Measurements from ENCODE around the gene MXRA8. TPM values are rescaled to one million over a fixed set of nuclear protein-coding genes. Genes with fewer than 3 reads are reported as not detected.
"Not testable (repeated sequence)": the region's sequence is repeated elsewhere in the genome, so short reads cannot be mapped to it uniquely, and the experiment has no call there.

MXRA8 gene
- total RNA-seq, result under 1 TPM; 0.25 to 0.49 TPM

GRCh38 chr1:1358433-1359271, at the start of gene MXRA8:
TSS of gene MXRA8 (minus strand) at chr1:1358555. CDS start at chr1:1358504, 51 bp downstream.
- ChIA-PET POLR2A (interaction anchor here (0.5 kb wide), 1 partner anchor 38 kb away, joined by 3 read pairs; no protein-coding TSS in a partner anchor), CTCF (interaction anchor here (0.6 kb wide), 1 partner anchor 17 kb away, joined by 3 read pairs; the partner anchor contains the start of gene AURKAIP1)
- Mint-ChIP-seq H3K36me3 (ENCODE audit: low read depth) (no peaks in the 10 kb centered on the region), H3K4me3 (no peak within 1 kb of the TSS), H3K4me1 (peaks cover 12% of the 10 kb centered on the region), H3K27ac (no peak within 1 kb of the TSS), H3K27me3 (peaks cover 10% of the 10 kb centered on the region), H3K9me3 (ENCODE audit: low read depth) (no peaks in the 10 kb centered on the region)
- peak; percentile 59 for DNase-seq
- intact Hi-C loops (cut with DNase I, micrococcal nuclease), result no loop called here
- ATAC-seq, result peak; percentile 48

GRCh38 chr1:1407636-1408318, 49.4 kb upstream of the MXRA8 start:
- peak; percentile 52 for DNase-seq
- POLR2A ChIA-PET, result interaction anchor here (0.6 to 1.5 kb wide), 5 partner anchors 8 to 449 kb away, joined by 3 to 9 read pairs (median 3); partner anchors contain the start of genes AURKAIP1, CCNL2 and NOC2L

GRCh38 chr1:1406821-1407635, 48.7 kb upstream of the MXRA8 start, which contains the start of gene MRPL20:
TSS of gene MRPL20 (minus strand) at chr1:1407293. CDS start at chr1:1407217, 76 bp downstream.
- ATAC-seq, result peak; percentile 95
- ChIA-PET CTCF (interaction anchor here (0.8 to 2.0 kb wide), 6 partner anchors 8 to 272 kb away, joined by 3 to 11 read pairs (median 4); partner anchors contain the start of gene CCNL2), POLR2A (interaction anchor here (0.6 to 1.5 kb wide), 4 partner anchors 8 to 448 kb away, joined by 3 to 9 read pairs (median 5); partner anchors contain the start of genes AURKAIP1, CCNL2 and NOC2L)
- Mint-ChIP-seq H3K4me3 (peak within 1 kb of the TSS; percentile 92), H3K36me3 (ENCODE audit: low read depth) (peaks cover 57% of the 10 kb centered on the region), H3K27me3 (no peaks in the 10 kb centered on the region), H3K9me3 (ENCODE audit: low read depth) (no peaks in the 10 kb centered on the region), H3K4me1 (peaks cover 41% of the 10 kb centered on the region), H3K27ac (peak within 1 kb of the TSS; percentile 91)
- intact Hi-C loops (cut with DNase I, micrococcal nuclease), result loop anchor here (1.0 to 10.0 kb wide), 12 partner anchors 8 to 498 kb away; partner anchors contain the start of genes AURKAIP1 (in 2 of the 2), CCNL2 (in 2 of the 2), PUSL1 (in 2 of the 2) and ATAD3B (in 1 of the 2)
- peak; percentile 98 for DNase-seq

More at GRCh38 chr1:1407636-1408318, 49.4 kb upstream of the MXRA8 start:
- Mint-ChIP-seq H3K27me3 (no peaks in the 10 kb centered on the region), H3K9me3 (ENCODE audit: low read depth) (no peaks in the 10 kb centered on the region), H3K36me3 (ENCODE audit: low read depth) (peaks cover 50% of the 10 kb centered on the region), H3K4me1 (peaks cover 35% of the 10 kb centered on the region), H3K4me3 (peak overlapping the region; percentile 92), H3K27ac (peak overlapping the region; percentile 80)
- CTCF ChIA-PET, result interaction anchor here (0.8 to 2.0 kb wide), 6 partner anchors 9 to 271 kb away, joined by 3 to 11 read pairs (median 4); partner anchors contain the start of gene CCNL2
- ATAC-seq, result peak; percentile 7
- intact Hi-C loops (cut with DNase I, micrococcal nuclease), result loop anchor here (1.0 to 10.0 kb wide), 12 partner anchors 8 to 497 kb away; partner anchors contain the start of genes AURKAIP1 (in 2 of the 2), CCNL2 (in 2 of the 2), PUSL1 (in 2 of the 2) and ATAD3B (in 1 of the 2)

GRCh38 chr1:1406101-1406820, 47.9 kb upstream of the MXRA8 start:
- no peak for ATAC-seq
- Mint-ChIP-seq H3K36me3 (ENCODE audit: low read depth) (peaks cover 62% of the 10 kb centered on the region), H3K27me3 (no peaks in the 10 kb centered on the region), H3K27ac (peak overlapping the region; percentile 84), H3K9me3 (ENCODE audit: low read depth) (no peaks in the 10 kb centered on the region), H3K4me3 (peak overlapping the region; percentile 92), H3K4me1 (peaks cover 48% of the 10 kb centered on the region)
- POLR2A ChIA-PET, result interaction anchor here (1.5 kb wide), 1 partner anchor 31 kb away, joined by 9 read pairs; the partner anchor contains the start of gene AURKAIP1
- intact Hi-C loops (cut with DNase I, micrococcal nuclease), result loop anchor here (2.0 to 10.0 kb wide), 3 partner anchors 36 to 499 kb away; partner anchors contain the start of gene CDK11B (in 1 of the 2)
- peak; percentile 24 for DNase-seq
- CTCF ChIA-PET, result interaction anchor here (0.7 to 2.0 kb wide), 4 partner anchors 8 to 98 kb away, joined by 3 to 11 read pairs (median 3); partner anchors contain the start of gene CCNL2

- DNase-seq, result no peak
- intact Hi-C loops (cut with DNase I, micrococcal nuclease), result loop anchor here in 1 of 2 experiments (10.0 kb wide), 1 partner anchor 501 kb away; no protein-coding TSS in a partner anchor
- Mint-ChIP-seq H3K27ac (peak overlapping the region; percentile 7), H3K27me3 (no peaks in the 10 kb centered on the region), H3K4me3 (no peak overlapping the region), H3K36me3 (ENCODE audit: low read depth) (peaks cover 69% of the 10 kb centered on the region), H3K4me1 (peaks cover 52% of the 10 kb centered on the region), H3K9me3 (ENCODE audit: low read depth) (no peaks in the 10 kb centered on the region)
- POLR2A ChIA-PET, result no interaction called here
- ATAC-seq, result no peak
- CTCF ChIA-PET, result no interaction called here
Observed at GRCh38 chr1:1403653-1404052, 45.3 kb upstream of the MXRA8 start.

GRCh38 chr1:1402901-1403392, 44.6 kb upstream of the MXRA8 start:
- CTCF ChIA-PET, result interaction anchor here (0.6 to 1.4 kb wide), 4 partner anchors 13 to 76 kb away, joined by 3 to 8 read pairs (median 3); no protein-coding TSS in a partner anchor
- H3K27me3 Mint-ChIP-seq; H3K27ac Mint-ChIP-seq; DNase-seq; H3K9me3 Mint-ChIP-seq (ENCODE audit: low read depth); ATAC-seq; H3K4me3 Mint-ChIP-seq: not testable (repeated sequence)
- POLR2A ChIA-PET, result interaction anchor here (0.7 kb wide), 1 partner anchor 17 kb away, joined by 3 read pairs; no protein-coding TSS in a partner anchor
- Mint-ChIP-seq H3K36me3 (ENCODE audit: low read depth) (peaks cover 71% of the 10 kb centered on the region), H3K4me1 (peaks cover 52% of the 10 kb centered on the region)
- intact Hi-C loops (cut with DNase I, micrococcal nuclease), result loop anchor here in 1 of 2 experiments (10.0 kb wide), 1 partner anchor 502 kb away; no protein-coding TSS in a partner anchor

GRCh38 chr1:1402072-1402900, 43.9 kb upstream of the MXRA8 start:
- intact Hi-C loops (cut with DNase I, micrococcal nuclease), result loop anchor here in 1 of 2 experiments (10.0 kb wide), 1 partner anchor 503 kb away; no protein-coding TSS in a partner anchor
- Mint-ChIP-seq H3K9me3 (ENCODE audit: low read depth) (no peaks in the 10 kb centered on the region), H3K4me1 (peaks cover 59% of the 10 kb centered on the region), H3K4me3 (peak overlapping the region; percentile 93), H3K27me3 (no peaks in the 10 kb centered on the region), H3K36me3 (ENCODE audit: low read depth) (peaks cover 77% of the 10 kb centered on the region), H3K27ac (peak overlapping the region; percentile 81)
- ATAC-seq (no peak), DNase-seq (peak; percentile 69)
- POLR2A ChIA-PET, result interaction anchor here (0.7 kb wide), 2 partner anchors 18 to 31 kb away, joined by 3 to 4 read pairs; no protein-coding TSS in a partner anchor
- CTCF ChIA-PET, result interaction anchor here (0.6 to 1.4 kb wide), 8 partner anchors 12 to 472 kb away, joined by 3 to 8 read pairs (median 3); no protein-coding TSS in a partner anchor

GRCh38 chr1:1401457-1402010, 43.2 kb upstream of the MXRA8 start:
- Mint-ChIP-seq H3K36me3 (ENCODE audit: low read depth) (peaks cover 73% of the 10 kb centered on the region), H3K9me3 (ENCODE audit: low read depth) (no peaks in the 10 kb centered on the region), H3K27me3 (no peaks in the 10 kb centered on the region), H3K27ac (peak overlapping the region; percentile 81), H3K4me1 (peaks cover 61% of the 10 kb centered on the region), H3K4me3 (peak overlapping the region; percentile 93)
- DNase-seq, result no peak
- ChIA-PET CTCF (interaction anchor here (0.6 kb wide), 1 partner anchor 352 kb away, joined by 3 read pairs; no protein-coding TSS in a partner anchor), POLR2A (interaction anchor here (0.7 kb wide), 1 partner anchor 30 kb away, joined by 4 read pairs; no protein-coding TSS in a partner anchor)
- ATAC-seq, result no peak
- intact Hi-C loops (cut with DNase I, micrococcal nuclease), result loop anchor here in 1 of 2 experiments (10.0 kb wide), 1 partner anchor 503 kb away; no protein-coding TSS in a partner anchor

All from activated CD4-positive, alpha-beta T cell treated with anti-CD3 and anti-CD28 coated beads for 36 hours (primary cell).